Measurements from ENCODE around the gene HTRA3.

HTRA3 gene

DNA sequence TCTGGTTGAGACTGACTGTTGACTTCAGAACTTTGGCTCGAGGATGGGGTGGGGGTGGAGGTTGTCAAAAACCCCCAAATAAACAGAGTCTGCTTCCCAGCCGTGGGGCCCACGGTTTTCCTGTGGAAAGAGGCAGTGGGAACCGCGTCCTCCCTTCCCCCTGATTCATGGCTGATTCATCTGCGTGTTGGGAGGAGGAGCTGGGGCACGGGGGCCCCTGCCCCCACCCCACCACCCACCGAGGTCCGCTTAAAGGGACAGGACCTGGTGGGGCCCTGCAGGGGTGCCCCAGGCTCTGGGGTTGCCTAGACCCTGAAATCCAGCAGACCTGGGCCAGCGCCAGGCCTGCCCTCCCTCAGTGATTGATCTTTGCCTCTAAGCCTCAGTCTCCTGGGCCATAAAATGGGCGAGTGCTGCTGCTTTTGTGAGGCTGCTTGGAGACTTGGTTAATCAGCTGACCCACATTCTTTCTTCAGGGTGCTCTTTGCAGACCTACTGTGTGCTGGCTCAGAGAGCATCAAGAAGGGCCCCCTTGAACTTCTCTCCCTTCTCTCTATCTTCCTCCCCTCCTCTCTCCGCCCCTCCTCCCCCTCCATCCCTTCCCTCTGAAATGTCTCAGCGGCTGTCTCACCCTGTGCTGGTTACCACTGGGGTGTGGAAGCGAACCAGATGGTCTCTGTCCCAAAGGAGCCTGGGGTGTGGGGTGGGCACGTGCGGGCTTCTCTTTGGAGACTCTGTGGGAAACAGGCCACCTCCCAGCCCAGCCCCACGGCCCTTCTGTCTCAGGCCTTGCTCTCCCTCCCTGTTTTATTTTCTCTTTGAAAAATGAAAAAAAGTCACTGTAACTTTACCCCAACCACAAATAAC lies 9.1 kb downstream of the HTRA3 start:
- Histone ChIP-seq H3K4me3 (no peak overlapping the region), H3K9ac (ENCODE audit: insufficient read length) (no peak overlapping the region), H3K27ac (no peak overlapping the region), H3K9me3 (ENCODE audit: low read depth, low read length) (no peaks in the 10 kb centered on the region), H3K36me3 (ENCODE audit: insufficient read depth, low read length) (no peaks in the 10 kb centered on the region)
- no peak for DNase-seq (ENCODE audit: low read depth, low spot score)
- TF ChIP-seq EZH2 (IDR thresholded peaks at IDR 0.05) (no peak), FOXP2 (optimal IDR thresholded peaks at IDR 0.05; ENCODE audit: control extremely low read depth, extremely low read length, insufficient read depth) (no peak), POLR2AphosphoS5 (IDR thresholded peaks at IDR 0.05; ENCODE audit: borderline replicate concordance, low read depth, low read length) (no peak)

DNA sequence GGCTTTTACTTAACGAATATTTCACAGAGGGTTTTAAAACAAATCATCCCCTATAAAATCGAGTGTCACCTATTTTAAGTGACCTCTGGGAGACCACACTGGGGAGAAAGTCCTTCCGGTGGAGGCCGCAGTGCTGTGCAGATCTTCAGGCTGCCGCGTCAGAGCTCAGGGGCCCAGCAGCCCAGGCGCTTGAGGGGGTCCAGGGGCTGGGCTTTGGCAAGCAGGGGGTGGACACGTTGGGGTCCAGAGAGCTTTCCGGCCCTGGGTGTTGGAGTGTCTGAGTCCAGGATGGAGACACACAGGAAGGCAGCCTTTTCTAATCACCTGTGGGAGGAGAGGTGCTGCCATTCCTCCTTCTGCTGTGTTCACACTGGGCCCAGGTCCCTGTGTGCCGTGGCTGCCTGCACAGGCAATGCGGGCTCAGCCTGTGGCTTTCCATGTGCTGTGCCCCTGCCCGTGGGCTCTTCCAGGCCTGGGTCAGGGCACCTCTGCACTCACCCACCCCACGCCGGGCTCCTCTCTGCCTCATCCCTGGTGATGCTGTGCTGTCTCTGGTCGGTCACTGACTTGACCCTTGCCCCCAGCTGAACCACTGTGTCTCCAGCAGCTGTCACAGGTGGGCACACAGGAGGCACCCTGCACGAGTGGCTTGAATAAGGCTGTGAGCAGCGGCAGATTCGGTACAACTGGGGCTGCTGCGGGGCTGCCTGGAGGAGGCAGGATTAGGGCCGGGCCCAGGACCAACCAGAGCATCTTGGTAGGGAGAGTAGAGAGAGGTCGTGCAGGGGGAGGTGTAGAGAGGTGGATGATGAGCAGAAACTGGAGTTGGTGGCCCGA lies 10.0 kb downstream of the HTRA3 start:
- H3K9me3 ChIP-seq (ENCODE audit: low read depth, low read length) = no peaks in the 10 kb centered on the region
- TF ChIP-seq EZH2 (IDR thresholded peaks at IDR 0.05) (no peak), FOXP2 (optimal IDR thresholded peaks at IDR 0.05; ENCODE audit: control extremely low read depth, extremely low read length, insufficient read depth) (no peak), POLR2AphosphoS5 (IDR thresholded peaks at IDR 0.05; ENCODE audit: borderline replicate concordance, low read depth, low read length) (no peak)
- H3K9ac ChIP-seq (ENCODE audit: insufficient read length) = no peak overlapping the region
- no peak overlapping the region for H3K27ac ChIP-seq
- no peak overlapping the region for H3K4me3 ChIP-seq
- H3K36me3 ChIP-seq (ENCODE audit: insufficient read depth, low read length) = no peaks in the 10 kb centered on the region
- DNase-seq (ENCODE audit: low read depth, low spot score) = no peak

GRCh38 chr4:8280158-8280875 lies 10.8 kb downstream of the HTRA3 start:
- TF ChIP-seq FOXP2 (optimal IDR thresholded peaks at IDR 0.05; ENCODE audit: control extremely low read depth, extremely low read length, insufficient read depth) (no peak), EZH2 (IDR thresholded peaks at IDR 0.05) (no peak), POLR2AphosphoS5 (IDR thresholded peaks at IDR 0.05; ENCODE audit: borderline replicate concordance, low read depth, low read length) (no peak)
- no peak for DNase-seq (ENCODE audit: low read depth, low spot score)
- H3K36me3 ChIP-seq (ENCODE audit: insufficient read depth, low read length) = no peaks in the 10 kb centered on the region

DNA sequence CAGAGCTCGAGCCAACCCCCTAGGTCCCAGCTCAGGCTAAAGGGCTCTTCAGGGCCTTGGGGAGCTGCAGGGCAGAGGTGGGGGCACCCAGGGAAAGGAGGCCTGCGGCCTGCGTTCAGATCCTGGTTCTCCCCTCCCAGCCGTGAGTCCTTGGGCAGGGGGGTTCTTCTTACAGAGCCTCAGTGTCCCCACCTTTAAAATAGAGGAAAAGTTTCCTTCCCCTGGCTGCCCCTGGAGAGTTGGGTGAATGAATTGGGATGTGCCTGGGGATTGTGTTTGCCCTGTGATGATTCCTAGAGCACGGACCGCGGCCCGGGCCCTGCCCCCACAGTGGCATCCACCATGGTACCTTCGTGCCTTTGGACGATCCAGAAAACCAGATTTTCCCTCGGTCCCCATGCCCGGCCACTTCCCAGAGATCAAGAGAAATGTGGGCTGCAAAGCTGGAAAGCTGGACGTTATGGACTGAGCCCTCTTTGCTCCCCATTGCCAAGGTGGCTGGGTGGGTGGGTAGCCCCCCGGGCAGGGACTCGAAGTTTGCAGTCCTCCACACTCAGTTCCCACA lies 11.4 kb downstream of the HTRA3 start:
- H3K27ac ChIP-seq = no peak overlapping the region
- TF ChIP-seq EZH2 (IDR thresholded peaks at IDR 0.05) (no peak), FOXP2 (optimal IDR thresholded peaks at IDR 0.05; ENCODE audit: control extremely low read depth, extremely low read length, insufficient read depth) (no peak), POLR2AphosphoS5 (IDR thresholded peaks at IDR 0.05; ENCODE audit: borderline replicate concordance, low read depth, low read length) (no peak)
- no peak overlapping the region for H3K9ac ChIP-seq (ENCODE audit: insufficient read length)
- H3K4me3 ChIP-seq = no peak overlapping the region
- H3K36me3 ChIP-seq (ENCODE audit: insufficient read depth, low read length) = no peaks in the 10 kb centered on the region
- no peak for DNase-seq (ENCODE audit: low read depth, low spot score)
- no peaks in the 10 kb centered on the region for H3K9me3 ChIP-seq (ENCODE audit: low read depth, low read length)

More at GRCh38 chr4:8280158-8280875, 10.8 kb downstream of the HTRA3 start:
- H3K27ac ChIP-seq = no peak overlapping the region
- H3K9ac ChIP-seq (ENCODE audit: insufficient read length) = no peak overlapping the region
- H3K4me3 ChIP-seq = no peak overlapping the region
- H3K9me3 ChIP-seq (ENCODE audit: low read depth, low read length) = no peaks in the 10 kb centered on the region

DNA sequence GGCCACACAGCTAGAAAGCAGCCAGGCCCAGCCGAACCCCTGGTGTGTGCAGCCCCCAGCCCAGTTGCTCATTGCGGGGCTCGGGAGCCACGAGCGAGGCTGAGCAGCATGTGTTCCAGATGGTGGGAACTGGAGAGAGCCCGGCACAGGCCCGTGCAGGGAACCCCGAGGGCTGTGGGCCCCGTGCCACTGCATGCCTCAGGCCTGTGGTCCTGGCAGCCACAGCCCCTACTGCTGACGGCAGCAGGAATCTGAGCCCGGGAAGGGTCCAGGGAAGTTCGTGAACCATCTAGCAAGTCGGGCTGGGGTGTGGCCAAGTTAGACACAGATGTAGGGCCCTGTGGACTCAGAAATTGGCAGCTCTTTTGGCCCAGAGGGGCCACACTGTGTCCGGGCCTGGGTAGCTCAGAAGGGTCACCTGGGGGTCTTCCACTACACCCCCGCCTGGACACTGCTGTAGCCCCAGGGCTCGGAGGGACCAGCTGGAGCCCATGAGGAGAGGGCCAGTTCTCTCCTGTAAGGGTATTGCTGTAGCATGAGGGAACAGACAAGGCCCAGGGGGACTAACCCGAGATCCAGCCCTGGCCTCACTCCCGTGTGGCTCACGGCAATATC lies 12.1 kb downstream of the HTRA3 start:
- H3K4me3 ChIP-seq = no peak overlapping the region

GRCh38 chr4:8282134-8282641 lies 12.6 kb downstream of the HTRA3 start:
- no peaks in the 10 kb centered on the region for H3K9me3 ChIP-seq (ENCODE audit: low read depth, low read length)
- no peak overlapping the region for H3K9ac ChIP-seq (ENCODE audit: insufficient read length)
- no peak overlapping the region for H3K4me3 ChIP-seq
- H3K36me3 ChIP-seq (ENCODE audit: insufficient read depth, low read length) = no peaks in the 10 kb centered on the region
- no peak for DNase-seq (ENCODE audit: low read depth, low spot score)
- H3K27ac ChIP-seq = no peak overlapping the region
- no peak for TF ChIP-seq FOXP2 (optimal IDR thresholded peaks at IDR 0.05; ENCODE audit: control extremely low read depth, extremely low read length, insufficient read depth)
- TF ChIP-seq POLR2AphosphoS5 (IDR thresholded peaks at IDR 0.05; ENCODE audit: borderline replicate concordance, low read depth, low read length) = no peak
- no peak for TF ChIP-seq EZH2 (IDR thresholded peaks at IDR 0.05)

More for the DNA sequence above, 12.1 kb downstream of the HTRA3 start:
- DNase-seq (ENCODE audit: low read depth, low spot score) = no peak
- no peak for TF ChIP-seq FOXP2 (optimal IDR thresholded peaks at IDR 0.05; ENCODE audit: control extremely low read depth, extremely low read length, insufficient read depth)
- TF ChIP-seq POLR2AphosphoS5 (IDR thresholded peaks at IDR 0.05; ENCODE audit: borderline replicate concordance, low read depth, low read length) = no peak
- no peak for TF ChIP-seq EZH2 (IDR thresholded peaks at IDR 0.05)
- Histone ChIP-seq H3K9ac (ENCODE audit: insufficient read length) (no peak overlapping the region), H3K9me3 (ENCODE audit: low read depth, low read length) (no peaks in the 10 kb centered on the region), H3K27ac (no peak overlapping the region), H3K36me3 (ENCODE audit: insufficient read depth, low read length) (no peaks in the 10 kb centered on the region)

GRCh38 chr4:8282742-8283141 lies 13.2 kb downstream of the HTRA3 start:
- Histone ChIP-seq H3K36me3 (ENCODE audit: insufficient read depth, low read length) (no peaks in the 10 kb centered on the region), H3K9ac (ENCODE audit: insufficient read length) (no peak overlapping the region), H3K9me3 (ENCODE audit: low read depth, low read length) (no peaks in the 10 kb centered on the region), H3K27ac (no peak overlapping the region), H3K4me3 (no peak overlapping the region)
- TF ChIP-seq EZH2 (IDR thresholded peaks at IDR 0.05) (no peak), FOXP2 (optimal IDR thresholded peaks at IDR 0.05; ENCODE audit: control extremely low read depth, extremely low read length, insufficient read depth) (no peak), POLR2AphosphoS5 (IDR thresholded peaks at IDR 0.05; ENCODE audit: borderline replicate concordance, low read depth, low read length) (no peak)
- no peak for DNase-seq (ENCODE audit: low read depth, low spot score)
